HG03354 (cell line): Measurements from ENCODE around the gene TMEM248.
"Not testable (repeated sequence)": the region's sequence is repeated elsewhere in the genome, so short reads cannot be mapped to it uniquely, and the experiment has no call there.

ENCODE experiments used
- ATAC-seq: cut with Tn5 transposase; IDR thresholded peaks from one replicate; pipeline ENCODE4 v1.9.1; 2021; ENCODE audit warnings: mild to moderate bottlenecking; ENCODE audit not compliant: unreplicated experiment, poor library complexity, severe bottlenecking

Gene TMEM248, protein sequence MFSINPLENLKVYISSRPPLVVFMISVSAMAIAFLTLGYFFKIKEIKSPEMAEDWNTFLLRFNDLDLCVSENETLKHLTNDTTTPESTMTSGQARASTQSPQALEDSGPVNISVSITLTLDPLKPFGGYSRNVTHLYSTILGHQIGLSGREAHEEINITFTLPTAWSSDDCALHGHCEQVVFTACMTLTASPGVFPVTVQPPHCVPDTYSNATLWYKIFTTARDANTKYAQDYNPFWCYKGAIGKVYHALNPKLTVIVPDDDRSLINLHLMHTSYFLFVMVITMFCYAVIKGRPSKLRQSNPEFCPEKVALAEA

DNA sequence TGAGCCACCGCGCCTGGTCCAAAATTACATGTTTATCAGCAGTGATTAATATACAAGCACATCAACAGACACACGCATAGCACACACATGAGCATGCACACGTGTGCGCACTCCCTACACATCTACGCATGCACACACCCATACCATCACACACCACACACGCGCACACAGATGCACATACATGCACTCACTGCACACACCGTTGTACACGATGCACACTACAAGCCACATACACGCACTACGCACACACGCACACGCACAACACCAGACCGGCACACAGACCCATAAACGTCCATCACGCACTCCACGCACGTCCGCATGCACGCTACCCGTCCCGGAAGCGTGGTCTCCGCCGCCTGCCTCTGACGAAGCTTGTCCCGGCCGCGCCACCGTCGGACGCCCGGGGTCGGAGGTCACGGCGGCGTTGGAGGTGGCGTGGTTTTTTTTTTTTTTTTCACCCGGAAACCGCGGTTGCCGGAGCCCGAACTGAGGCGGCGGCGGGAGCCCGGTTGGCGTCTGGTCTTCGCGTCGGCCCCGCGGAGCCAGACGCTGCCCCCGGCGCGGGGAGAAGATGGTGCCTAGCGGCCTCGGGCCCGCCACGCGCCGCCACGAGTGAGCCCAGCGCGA, at the start of gene TMEM248:
Gene TMEM248 (plus strand): TSS at position 457 of the 627 bp plus-strand sequence. CDS start 20,641 bp downstream, outside the sequence.
- peak; percentile 84 for ATAC-seq

DNA sequence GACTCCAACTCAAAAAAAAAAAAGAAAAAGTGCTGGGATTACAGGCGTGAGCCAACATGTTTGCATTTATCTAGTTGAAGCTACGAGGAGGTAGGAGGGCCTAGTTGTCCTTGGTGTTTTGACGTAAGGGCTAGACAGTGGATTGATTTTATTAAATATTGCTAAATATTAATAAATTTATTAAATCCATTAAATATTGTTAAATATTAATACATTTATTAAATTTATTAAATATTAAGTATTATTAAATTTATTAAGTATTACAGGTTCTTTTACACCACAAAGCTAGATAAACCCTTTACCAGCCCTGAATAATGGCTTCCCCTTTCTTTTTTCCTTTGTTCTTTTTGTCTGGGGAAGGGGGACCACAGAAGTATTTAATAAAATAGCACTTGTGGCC, 47.5 kb upstream of the TMEM248 start:
- no peak for ATAC-seq

DNA sequence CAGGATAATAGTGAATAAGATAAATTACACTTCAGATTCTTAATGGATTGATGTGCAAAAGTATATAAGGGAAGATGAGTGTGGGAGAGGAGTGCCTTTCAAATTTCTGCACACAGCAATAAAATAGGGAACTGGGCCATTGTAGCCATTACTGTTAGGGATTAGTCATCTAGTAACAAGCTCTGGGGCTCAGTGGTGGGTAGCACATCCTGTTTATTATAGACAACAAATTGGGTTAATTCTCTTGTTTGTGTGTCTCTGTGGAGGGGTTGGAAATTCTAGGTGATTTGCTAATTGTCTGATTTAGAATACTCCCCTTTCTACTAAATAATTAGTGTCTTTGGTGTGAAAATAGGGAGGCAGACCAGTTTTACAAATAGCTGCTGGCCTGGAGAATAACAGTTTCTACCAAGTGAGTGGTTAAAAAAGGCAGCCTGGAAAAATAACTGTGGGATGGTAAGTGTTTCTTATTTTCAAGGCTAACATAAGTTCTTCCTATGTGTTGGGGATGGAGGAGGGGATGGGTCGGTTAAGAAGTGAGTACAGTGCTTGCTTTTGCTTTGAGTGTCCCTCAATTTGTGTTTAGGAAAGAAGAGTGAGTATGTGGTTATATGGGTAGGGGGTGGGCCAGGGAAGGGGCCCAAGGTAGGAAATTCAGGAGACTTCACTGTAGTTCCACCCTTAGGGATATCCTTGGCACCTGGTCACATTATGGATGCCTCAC, 43.3 kb upstream of the TMEM248 start:
- ATAC-seq, result peak; percentile 98

DNA sequence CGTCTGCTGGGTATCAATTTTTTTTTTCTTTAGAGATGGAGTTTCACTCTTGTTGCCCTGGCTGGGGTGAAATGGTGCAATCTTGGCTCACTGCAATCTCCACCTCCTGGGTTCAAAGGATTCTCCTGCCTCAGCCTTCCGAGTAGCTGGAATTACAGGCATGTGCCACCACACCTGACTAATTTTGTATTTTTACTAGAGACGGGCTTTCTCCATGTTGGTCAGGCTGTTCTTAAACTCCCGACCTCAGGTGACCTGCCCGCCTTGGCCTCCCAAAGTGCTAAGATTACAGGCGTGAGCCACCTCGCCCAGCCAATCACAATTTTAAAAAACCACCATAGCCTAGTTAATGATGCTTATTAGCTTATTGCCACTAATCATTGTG, 42.7 kb upstream of the TMEM248 start:
- not testable (repeated sequence) for ATAC-seq

DNA sequence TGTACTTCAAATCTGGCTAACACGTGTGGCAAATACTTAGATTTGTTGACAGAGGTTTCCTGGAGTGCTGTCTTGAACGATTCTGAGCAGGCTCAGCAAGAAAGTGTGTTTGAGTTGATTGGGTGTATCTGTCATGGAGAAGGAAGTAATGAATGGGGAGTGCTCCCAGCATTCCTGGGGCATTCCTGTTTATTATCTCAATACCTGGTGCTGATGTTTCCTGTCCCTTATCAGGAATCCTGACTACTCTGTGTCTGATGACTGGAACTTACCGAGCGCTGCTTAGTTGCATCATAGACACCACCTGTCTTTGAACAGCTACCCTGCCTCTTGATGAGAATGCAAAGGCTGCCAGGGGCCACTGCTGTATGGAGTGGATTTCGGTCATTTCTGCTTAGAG, 41.0 kb upstream of the TMEM248 start:
- no peak for ATAC-seq

DNA sequence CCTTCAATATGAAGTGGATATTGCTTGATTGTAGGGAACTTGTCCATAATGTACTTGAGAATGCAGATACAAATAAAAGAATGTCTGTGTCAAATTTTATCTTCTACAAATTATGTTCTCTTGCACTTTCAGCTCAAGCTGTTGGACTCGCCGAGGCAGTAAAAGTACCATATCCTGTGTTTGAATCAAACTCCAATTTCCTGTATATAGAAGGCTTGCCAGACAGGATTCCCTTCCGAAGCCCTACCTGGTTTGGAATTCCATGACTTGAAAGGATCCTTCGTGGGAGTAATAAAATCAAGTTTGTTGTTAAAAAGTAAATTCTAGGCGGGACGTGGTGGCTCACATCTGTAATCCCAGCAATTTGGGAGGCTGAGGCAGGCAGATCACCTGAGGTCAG, 40.4 kb upstream of the TMEM248 start:
- ATAC-seq, result not testable (repeated sequence)

DNA sequence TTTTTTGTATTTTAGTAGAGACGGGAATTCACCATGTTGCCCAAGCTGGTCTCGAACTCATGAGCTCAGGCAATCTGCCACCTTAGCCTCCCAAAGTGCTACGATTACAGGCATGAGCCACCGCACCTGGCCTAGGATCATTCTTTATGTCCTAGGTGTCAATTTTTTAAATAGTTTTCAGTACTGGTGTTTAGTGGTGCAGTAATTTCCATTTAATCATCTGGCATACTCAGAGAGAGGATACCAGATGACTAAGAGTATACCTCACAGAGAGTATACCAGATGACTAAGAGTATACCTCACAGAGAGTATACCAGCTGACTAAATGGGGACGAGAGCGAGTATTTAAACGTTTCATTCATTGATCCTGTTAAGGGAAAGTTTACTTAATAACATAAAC, 37.3 kb upstream of the TMEM248 start:
- no peak for ATAC-seq

DNA sequence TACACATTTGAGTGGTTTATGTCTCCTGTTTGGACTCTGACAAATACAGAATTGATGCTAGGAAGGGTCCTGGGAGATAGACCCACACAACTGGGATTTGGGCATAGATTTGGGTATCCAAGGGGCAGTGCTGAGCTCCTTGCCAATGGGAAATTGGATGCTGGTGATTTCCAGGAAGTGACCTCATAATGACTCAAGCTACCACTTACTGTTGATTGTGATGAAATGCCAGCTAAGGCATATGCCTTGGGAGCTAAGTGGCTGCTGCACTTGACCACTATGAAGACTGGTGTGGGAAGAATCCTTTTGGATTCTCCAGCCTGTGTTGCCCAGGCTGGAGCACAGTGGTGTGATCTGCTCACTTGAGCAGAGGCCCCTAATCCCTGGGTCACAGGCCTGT, 36.5 kb upstream of the TMEM248 start:
- ATAC-seq, result not testable (repeated sequence)

DNA sequence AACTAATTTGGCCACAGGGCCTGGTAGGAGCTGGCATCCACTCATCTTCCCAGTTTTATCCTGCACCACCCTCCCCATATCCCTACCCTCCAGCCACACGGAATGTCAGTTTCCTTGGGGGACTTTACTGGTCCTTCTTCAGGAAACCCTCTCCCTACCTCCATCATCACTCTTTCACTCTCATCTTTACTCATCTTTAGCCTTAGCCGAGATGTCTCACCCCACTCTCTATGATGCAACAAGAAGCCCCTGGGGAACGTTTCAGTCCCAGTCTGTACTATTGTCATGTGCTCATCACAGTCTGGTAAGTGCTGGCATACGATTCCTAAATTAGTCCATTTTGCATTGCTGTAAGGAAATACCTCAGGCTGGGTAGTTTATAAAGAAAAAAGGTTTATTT, 34.9 kb upstream of the TMEM248 start:
- peak; percentile 73 for ATAC-seq

DNA sequence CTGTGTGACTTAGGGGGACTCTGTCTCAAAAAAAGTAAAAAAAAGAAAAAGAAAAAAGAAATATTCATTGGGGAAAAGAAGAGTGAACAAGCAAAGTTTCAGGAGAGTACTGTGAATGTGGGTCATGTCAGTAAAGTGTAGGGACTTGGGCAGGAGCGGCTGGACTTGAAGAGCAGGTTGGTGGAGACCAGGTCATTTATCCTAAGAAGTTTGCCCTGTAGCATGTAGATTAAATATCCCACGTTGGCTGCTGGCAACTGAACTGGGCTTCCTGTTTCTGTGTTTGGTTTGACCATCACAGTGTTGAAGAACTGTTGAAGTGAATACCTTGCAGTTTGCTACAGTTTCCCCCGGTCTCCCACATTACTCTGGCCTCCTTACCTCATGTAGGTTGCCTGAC, 32.8 kb upstream of the TMEM248 start:
- not testable (repeated sequence) for ATAC-seq

DNA sequence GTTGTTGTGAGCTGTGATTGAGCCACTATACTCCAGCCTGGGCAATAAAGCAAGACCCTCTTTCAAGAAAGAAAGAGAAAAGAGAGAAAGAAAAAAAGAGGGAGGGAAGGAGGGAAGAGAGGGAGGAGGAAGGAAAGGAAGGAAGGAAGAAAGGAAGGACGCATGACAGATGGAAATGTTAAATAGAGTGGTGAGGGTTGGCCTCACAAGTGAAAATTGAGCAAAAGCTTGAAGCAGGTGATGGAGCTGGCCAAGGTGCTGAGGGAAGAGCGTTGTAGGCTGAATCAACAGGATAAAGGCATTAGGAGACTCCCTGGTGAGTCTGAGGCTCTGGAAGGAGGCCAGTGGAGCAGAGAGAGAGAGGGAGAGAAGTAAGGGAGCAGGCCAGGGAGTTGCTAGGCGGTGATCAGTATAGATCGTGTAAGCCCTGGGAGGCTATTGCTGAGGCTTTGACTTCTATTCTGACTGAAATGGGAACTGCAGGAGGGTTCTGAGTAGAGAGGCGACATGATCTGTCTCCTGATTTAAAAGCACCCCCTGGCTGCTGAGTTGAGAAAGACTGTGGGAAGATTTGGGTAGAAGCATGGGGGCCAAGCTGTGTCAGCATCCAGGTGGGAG, 26.5 kb upstream of the TMEM248 start:
- ATAC-seq, result no peak

DNA sequence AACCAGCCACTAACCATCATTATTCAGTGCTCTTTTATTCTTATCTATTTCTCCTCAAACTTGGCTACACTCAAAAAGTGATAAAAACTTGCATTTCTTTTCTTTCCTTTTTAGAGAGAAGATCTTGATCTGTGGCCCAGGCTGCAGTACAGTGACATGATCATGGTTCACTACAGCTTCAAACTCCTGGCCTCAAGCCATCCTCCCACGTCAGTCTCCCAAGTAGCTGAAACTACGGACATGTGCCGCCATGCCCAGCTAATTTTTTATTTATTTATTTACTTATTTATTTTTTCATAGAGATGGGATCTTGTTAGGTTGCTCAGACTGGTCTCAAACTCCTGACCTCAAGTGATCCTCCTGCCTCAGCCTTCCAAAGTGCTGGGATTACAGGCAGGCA, 24.6 kb upstream of the TMEM248 start:
- ATAC-seq, result no peak

DNA sequence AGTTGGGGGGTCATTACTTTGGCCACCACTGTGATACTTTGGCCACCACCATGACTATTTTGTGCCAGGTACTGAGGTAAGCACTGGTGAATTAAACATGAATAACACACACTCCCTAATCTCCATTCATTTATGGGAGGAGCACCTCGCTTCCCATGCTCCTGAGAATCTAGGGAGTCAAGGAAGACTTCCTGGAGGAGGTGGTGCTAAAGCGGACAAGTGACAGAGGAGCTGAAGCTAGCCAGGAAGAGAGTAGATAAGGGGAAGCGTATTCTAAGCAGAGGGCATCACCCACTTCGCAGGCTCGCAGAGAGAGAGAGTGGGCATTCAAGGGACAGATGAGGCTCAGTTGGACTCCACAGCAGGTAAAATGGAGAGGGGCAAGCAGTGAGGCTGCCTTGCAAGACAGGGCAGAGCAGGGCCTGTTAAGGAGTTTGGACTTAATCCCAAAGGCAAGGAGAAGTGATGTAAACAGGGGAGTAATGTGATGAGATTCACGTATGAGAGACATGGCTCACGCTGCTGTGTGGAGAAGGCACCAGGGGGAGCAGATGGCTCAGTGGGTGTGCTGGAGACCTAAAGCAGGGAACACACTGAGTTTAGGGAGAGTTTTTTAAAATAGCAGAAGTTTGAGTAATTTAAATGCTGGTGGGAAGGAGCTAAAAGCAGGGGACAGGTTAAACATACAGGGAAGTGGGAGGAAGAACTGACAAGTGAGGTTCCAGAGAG, 21.3 kb upstream of the TMEM248 start:
- ATAC-seq, result no peak

DNA sequence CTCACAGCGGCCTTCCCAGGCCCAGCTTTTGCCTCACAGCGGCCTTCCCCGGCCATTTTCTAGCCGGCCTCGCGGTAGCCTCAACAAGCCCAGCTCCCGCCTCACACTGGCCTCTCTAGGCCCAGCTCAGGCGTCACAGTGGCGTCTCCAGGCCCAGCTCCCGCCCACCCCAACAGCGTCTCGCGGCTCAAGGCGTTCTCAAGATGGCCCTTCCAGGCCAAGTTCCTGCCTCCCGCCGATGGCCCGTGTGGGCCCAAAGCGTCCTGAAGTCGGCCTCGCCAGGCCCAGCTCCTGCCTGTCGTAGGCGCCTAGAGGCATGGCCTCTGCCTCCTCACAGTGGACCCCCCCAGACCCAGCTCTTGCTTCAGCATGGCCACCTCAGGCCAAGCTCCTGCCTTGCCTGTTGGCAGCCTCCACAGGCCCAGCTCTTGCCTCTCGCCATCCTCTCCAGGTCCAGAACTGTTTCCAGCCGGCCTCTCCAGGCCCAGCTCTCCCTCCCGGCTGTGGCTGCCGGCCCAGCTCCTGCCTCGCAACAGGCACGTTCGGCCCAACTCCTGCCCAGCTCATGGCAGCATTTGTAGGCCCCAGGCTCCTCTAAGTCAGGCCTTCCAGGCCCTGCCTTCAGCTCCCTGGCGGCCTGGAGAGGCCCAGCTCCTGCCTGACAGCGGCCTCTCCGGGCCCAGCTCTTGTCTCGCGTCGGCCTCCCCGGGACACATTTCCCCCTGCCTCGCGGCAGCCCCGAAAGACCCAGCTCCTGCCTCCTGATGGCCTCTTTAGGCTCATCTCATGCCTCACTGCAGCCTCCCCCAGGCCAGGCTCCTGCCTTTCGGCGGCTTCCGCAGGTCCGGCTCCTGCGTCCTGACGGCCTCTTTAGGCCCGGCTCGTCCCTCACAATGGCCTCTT, 18.8 kb upstream of the TMEM248 start:
- ATAC-seq, result no peak

DNA sequence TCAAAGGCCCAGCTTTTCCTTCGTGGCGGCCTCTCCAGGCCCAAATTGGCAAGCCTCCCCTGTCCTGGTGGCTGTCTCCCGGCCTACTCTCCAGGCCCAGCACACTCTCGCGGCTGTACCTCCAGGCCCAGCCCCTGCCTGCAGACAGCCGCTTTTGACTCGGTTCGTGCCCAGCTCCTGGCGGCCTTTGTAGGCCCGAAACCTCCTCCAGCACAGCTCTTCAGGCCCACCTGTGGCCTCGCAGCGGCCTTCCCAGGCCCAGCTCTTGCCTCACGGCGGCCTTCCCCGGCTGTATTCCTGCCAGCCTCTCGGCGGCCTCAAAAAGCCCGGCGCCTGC, 18.2 kb upstream of the TMEM248 start:
- no peak for ATAC-seq

DNA sequence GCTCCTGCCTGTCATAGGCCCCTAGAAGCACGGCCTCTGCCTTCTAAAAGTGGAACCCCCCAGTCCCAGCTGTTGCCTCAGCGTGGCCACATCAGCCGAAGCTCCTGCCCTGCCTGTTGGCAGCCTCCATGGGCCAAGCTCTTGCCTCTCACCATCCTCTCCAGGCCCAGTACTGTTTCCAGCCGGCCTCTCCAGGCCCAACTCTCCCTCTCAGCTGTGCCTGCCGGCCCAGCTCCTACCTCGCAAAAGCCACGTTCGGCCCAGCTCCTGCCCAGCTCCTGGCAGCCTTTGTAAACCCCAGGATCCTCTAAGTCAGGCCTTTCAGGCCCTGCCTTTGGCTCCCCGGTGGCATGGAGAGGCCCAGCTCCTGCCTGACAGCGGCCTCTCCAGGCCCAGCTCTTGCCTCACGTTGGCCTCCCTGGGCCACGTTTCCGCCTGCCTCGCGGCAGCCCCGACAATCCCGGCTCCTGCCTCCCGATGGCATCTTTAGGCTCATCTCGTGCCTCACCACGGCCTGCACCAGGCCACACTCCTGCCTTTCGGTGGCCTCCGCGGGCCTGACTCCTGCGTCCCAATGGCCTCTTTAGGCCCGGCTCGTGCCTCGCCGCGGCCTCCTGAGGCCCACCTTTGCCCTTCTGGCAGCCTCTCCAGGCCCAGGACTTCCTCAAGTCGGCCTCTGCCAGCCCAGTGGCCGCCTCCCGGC, 17.5 kb upstream of the TMEM248 start:
- no peak for ATAC-seq

DNA sequence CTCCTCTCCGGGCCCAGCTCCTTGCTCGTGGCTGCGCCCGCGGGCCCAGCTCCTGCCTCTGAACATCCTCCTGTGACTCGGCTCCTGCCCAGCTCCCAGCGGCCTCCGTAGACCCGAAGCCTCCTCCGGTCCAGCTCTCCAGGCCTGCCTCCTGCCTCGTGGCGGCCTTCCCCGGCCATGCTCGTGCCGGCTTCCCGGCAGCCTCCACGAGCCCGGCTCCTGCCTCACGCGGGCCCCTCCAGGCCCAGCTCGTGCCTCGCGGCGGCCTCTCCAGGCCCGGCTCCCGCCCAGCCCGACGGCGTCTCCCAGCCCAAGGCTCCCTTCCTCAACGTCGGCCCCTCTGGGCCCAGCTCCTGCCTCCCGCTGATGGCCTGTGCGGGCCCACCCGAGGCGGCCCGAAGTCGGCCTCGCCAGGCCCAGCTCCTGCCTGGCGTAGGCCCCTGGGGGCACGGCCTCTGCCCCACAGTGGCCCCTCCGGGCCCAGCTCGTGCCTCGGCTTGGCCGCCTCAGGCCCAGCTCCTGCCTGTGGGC, 16.9 kb upstream of the TMEM248 start:
- ATAC-seq, result no peak

DNA sequence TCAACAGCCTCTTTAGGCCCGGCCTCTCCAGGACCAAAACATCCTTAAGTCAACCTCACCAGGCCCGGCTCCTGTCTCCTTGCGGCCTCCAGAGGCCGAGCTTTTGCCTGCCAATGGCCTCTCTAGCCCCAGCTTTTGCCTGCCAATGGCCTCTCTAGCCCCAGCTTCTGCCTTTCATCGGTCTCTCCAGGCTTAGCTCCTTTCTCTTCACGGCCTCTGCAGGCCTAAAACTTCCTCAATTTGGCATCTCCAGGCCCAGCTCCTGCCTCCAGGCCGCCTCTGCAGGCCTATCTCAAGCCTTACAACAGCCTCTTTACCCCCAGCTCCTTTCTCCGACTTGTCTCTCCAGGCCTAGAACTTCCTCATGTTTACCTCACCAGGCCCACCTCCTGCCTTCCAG, 15.7 kb upstream of the TMEM248 start:
- ATAC-seq, result no peak
